Measurements from ENCODE around the gene CT47C1.

GRCh38 chrX:119095936-119096335, 23.1 kb downstream of the CT47C1 start:
- TF ChIP-seq NFYC (CRISPR knock-in tag; IDR thresholded peaks at IDR 0.05), result no peak
- no peak for TF ChIP-seq ATF1 (CRISPR knock-in tag; IDR thresholded peaks at IDR 0.05)
- no peak for TF ChIP-seq ZMAT3 (CRISPR knock-in tag; conservative IDR thresholded peaks at IDR 0.05)
- no peak for TF ChIP-seq MTF2 (CRISPR knock-in tag; IDR thresholded peaks at IDR 0.05; ENCODE audit: borderline replicate concordance)

All from HepG2 (cell line).